ENCODE data around the gene MXRA8.

Gene MXRA8

GRCh38 chr1:1333551-1334241 lies 24.7 kb downstream of the MXRA8 start:
- no peak for DNase-seq

- no peak for DNase-seq
These were observed 25.4 kb downstream of the MXRA8 start for GRCh38 chr1:1332774-1333480.

GRCh38 chr1:1332031-1332755 lies 26.2 kb downstream of the MXRA8 start:
- DNase-seq, result no peak

- peak; percentile 16 for DNase-seq
These were observed 27.0 kb downstream of the MXRA8 start, which contains the start of gene TAS1R3 for GRCh38 chr1:1331068-1331965. Gene TAS1R3, plus strand, starts transcription at chr1:1331280. Its CDS starts 66 bp downstream, at chr1:1331346.

- no peak for DNase-seq
These were observed 27.8 kb downstream of the MXRA8 start for GRCh38 chr1:1330366-1331067.

GRCh38 chr1:1329304-1330210 lies 28.8 kb downstream of the MXRA8 start:
- no peak for DNase-seq

GRCh38 chr1:1328254-1328653 lies 30.1 kb downstream of the MXRA8 start:
- no peak for DNase-seq

GRCh38 chr1:1327291-1327690 lies 31.1 kb downstream of the MXRA8 start:
- DNase-seq, result no peak

- DNase-seq, result no peak
These were observed 32.2 kb downstream of the MXRA8 start for GRCh38 chr1:1326075-1326605.

- DNase-seq, result no peak
These were observed 32.9 kb downstream of the MXRA8 start for GRCh38 chr1:1325288-1326074.

- DNase-seq, result peak; percentile 90
These were observed 33.6 kb downstream of the MXRA8 start, which contains the start of the genes CPTP and INTS11 for GRCh38 chr1:1324524-1325287. Gene CPTP, plus strand, starts transcription at chr1:1324802. Its CDS starts 2,109 bp downstream, at chr1:1326911. Gene INTS11, minus strand, starts transcription at chr1:1324660. Its CDS starts 52 bp downstream, at chr1:1324608.

GRCh38 chr1:1324084-1324523 lies 34.3 kb downstream of the MXRA8 start:
- no peak for DNase-seq

GRCh38 chr1:1322952-1323351 lies 35.4 kb downstream of the MXRA8 start:
- no peak for DNase-seq

- no peak for DNase-seq
These were observed 35.9 kb downstream of the MXRA8 start for GRCh38 chr1:1322418-1322817.

GRCh38 chr1:1321477-1321876 lies 36.9 kb downstream of the MXRA8 start:
- DNase-seq, result no peak

- DNase-seq, result no peak
These were observed 37.5 kb downstream of the MXRA8 start for GRCh38 chr1:1320666-1321448.

- DNase-seq, result no peak
These were observed 38.8 kb downstream of the MXRA8 start for GRCh38 chr1:1319646-1319941.

Measured in NCI-H1105 (cell line).